ENCODE data around the gene TRIM46. TPM values are rescaled to one million over a fixed set of nuclear protein-coding genes. Genes with fewer than 3 reads are reported as not detected.

Gene TRIM46
- total and polyA plus RNA-seq, 2 of the 13 experiments (the other 11 are each of a cell fraction or from before 2014, with no cell fraction given) = 0.04 to 0.09 TPM

DNA sequence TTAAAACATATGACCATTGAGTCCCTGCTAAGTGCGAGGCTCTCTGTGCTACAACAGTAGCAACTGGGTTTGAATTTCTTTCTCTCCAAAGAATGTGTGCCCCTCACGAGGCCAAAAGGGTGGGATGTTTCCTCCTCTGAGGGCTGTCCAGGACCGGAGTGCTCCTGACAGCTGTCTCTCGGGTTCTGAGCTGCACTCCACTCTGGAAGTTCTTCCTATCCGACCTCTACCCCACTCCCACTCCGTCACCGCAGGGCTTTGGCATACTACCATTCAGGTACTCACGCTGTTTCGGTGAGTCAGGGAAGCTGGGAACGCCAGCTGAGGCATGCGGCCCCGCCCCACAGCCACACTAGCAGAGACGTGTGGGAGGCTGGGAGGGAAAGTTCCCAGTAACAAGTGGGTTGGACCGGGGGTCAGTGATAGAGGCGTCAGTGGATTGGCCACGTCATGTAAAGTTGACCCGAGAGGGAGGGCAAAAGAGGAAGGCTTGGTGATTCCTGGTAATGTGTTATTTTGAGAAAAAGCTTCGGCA is 38.7 kb upstream of the TRIM46 start (continued):
- 0 out of 2 replicates have a peak, but pooled peaks have one; percentile 8 for TF ChIP-seq THAP8 (CRISPR knock-in tag; IDR thresholded peaks at IDR 0.05; ENCODE audit: borderline replicate concordance)
- TF ChIP-seq ZSCAN12 (CRISPR knock-in tag; IDR thresholded peaks at IDR 0.05) = peak; percentile 32; the same call in 1 of the 2 replicates
- TF ChIP-seq, protein P1, sequence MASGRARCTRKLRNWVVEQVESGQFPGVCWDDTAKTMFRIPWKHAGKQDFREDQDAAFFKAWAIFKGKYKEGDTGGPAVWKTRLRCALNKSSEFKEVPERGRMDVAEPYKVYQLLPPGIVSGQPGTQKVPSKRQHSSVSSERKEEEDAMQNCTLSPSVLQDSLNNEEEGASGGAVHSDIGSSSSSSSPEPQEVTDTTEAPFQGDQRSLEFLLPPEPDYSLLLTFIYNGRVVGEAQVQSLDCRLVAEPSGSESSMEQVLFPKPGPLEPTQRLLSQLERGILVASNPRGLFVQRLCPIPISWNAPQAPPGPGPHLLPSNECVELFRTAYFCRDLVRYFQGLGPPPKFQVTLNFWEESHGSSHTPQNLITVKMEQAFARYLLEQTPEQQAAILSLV (CRISPR knock-in tag; IDR thresholded peaks at IDR 0.05; ENCODE audit: borderline replicate concordance) = no peak; the same call in 1 of the 2 replicates
- no peak for TF ChIP-seq MYNN (CRISPR knock-in tag; IDR thresholded peaks at IDR 0.05; ENCODE audit: low read depth)
- TF ChIP-seq, protein P2, sequence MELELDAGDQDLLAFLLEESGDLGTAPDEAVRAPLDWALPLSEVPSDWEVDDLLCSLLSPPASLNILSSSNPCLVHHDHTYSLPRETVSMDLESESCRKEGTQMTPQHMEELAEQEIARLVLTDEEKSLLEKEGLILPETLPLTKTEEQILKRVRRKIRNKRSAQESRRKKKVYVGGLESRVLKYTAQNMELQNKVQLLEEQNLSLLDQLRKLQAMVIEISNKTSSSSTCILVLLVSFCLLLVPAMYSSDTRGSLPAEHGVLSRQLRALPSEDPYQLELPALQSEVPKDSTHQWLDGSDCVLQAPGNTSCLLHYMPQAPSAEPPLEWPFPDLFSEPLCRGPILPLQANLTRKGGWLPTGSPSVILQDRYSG (CRISPR knock-in tag; IDR thresholded peaks at IDR 0.05) = 0 out of 2 replicates have a peak, but pooled peaks have one; percentile 87
- peak; percentile 57 for TF ChIP-seq MNT (IDR thresholded peaks at IDR 0.05)
- TF ChIP-seq, protein P3, sequence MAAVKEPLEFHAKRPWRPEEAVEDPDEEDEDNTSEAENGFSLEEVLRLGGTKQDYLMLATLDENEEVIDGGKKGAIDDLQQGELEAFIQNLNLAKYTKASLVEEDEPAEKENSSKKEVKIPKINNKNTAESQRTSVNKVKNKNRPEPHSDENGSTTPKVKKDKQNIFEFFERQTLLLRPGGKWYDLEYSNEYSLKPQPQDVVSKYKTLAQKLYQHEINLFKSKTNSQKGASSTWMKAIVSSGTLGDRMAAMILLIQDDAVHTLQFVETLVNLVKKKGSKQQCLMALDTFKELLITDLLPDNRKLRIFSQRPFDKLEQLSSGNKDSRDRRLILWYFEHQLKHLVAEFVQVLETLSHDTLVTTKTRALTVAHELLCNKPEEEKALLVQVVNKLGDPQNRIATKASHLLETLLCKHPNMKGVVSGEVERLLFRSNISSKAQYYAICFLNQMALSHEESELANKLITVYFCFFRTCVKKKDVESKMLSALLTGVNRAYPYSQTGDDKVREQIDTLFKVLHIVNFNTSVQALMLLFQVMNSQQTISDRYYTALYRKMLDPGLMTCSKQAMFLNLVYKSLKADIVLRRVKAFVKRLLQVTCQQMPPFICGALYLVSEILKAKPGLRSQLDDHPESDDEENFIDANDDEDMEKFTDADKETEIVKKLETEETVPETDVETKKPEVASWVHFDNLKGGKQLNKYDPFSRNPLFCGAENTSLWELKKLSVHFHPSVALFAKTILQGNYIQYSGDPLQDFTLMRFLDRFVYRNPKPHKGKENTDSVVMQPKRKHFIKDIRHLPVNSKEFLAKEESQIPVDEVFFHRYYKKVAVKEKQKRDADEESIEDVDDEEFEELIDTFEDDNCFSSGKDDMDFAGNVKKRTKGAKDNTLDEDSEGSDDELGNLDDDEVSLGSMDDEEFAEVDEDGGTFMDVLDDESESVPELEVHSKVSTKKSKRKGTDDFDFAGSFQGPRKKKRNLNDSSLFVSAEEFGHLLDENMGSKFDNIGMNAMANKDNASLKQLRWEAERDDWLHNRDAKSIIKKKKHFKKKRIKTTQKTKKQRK (IDR thresholded peaks at IDR 0.05; ENCODE audit: low read length) = no peak
- peak; percentile 52; the same call in 1 of the 2 replicates for TF ChIP-seq SIN3A (IDR thresholded peaks at IDR 0.05; ENCODE audit: borderline replicate concordance, low read depth, low read length)
- TF ChIP-seq ZNF580 (CRISPR knock-in tag; IDR thresholded peaks at IDR 0.05; ENCODE audit: borderline replicate concordance, low read depth) = no peak
- TF ChIP-seq ZNF607 (CRISPR knock-in tag; IDR thresholded peaks at IDR 0.05; ENCODE audit: borderline replicate concordance) = 0 out of 2 replicates have a peak, but pooled peaks have one; percentile 54
- peak; percentile 32; the same call in 1 of the 2 replicates for TF ChIP-seq NFYB (CRISPR knock-in tag; IDR thresholded peaks at IDR 0.05)
- no peak for TF ChIP-seq MXD3 (CRISPR knock-in tag; IDR thresholded peaks at IDR 0.05)
- TF ChIP-seq, protein P4, sequence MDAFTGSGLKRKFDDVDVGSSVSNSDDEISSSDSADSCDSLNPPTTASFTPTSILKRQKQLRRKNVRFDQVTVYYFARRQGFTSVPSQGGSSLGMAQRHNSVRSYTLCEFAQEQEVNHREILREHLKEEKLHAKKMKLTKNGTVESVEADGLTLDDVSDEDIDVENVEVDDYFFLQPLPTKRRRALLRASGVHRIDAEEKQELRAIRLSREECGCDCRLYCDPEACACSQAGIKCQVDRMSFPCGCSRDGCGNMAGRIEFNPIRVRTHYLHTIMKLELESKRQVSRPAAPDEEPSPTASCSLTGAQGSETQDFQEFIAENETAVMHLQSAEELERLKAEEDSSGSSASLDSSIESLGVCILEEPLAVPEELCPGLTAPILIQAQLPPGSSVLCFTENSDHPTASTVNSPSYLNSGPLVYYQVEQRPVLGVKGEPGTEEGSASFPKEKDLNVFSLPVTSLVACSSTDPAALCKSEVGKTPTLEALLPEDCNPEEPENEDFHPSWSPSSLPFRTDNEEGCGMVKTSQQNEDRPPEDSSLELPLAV (CRISPR knock-in tag; conservative IDR thresholded peaks at IDR 0.05; ENCODE audit: low read depth) = no peak
- no peak; the same call in 1 of the 2 replicates for TF ChIP-seq ZBTB3 (CRISPR knock-in tag; IDR thresholded peaks at IDR 0.05; ENCODE audit: borderline replicate concordance, low read depth)
- TF ChIP-seq MLX (CRISPR knock-in tag; IDR thresholded peaks at IDR 0.05) = no peak
